Measurements from ENCODE around the gene IL18RAP. TPM values are rescaled to one million over a fixed set of nuclear protein-coding genes. Genes with fewer than 3 reads are reported as not detected.

IL18RAP gene
- total RNA-seq, 1 experiment from 2014 or later: not detected

DNA sequence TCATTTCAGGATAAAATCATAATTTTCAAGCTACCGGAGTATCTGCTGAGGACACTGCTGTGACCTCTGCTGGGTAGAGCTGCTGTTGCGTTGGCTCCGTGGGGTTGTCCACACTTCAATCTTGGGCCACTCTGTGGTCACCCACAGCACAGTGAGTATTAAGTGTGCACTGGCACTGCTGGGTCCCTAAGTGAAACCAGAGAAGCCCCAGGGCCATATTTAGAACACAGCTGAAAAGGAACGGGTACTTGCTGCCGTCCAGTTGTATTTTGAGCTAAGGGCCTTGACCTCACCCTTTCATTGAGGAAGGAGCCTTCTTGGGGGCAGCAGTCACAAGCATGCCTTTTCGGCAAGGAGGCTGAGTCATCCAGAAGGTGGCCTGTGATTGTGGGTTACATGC lies 60.1 kb downstream of the IL18RAP start:
- Mint-ChIP-seq H3K27me3 (ENCODE audit: unreplicated experiment) (no peaks in the 10 kb centered on the region), H3K36me3 (ENCODE audit: insufficient read depth, unreplicated experiment) (peaks cover 2% of the 10 kb centered on the region), H3K4me3 (ENCODE audit: low read depth, unreplicated experiment) (no peak overlapping the region), H3K4me1 (ENCODE audit: low read depth, unreplicated experiment) (peaks cover 15% of the 10 kb centered on the region), H3K27ac (ENCODE audit: unreplicated experiment) (no peak overlapping the region), H3K9me3 (ENCODE audit: low read depth, unreplicated experiment) (no peaks in the 10 kb centered on the region)
- CTCF ChIA-PET: interaction anchor here (1.0 kb wide), 1 partner anchor 9 kb away, joined by 5 read pairs; no protein-coding TSS in a partner anchor
- no peak for DNase-seq
- no TSS peak for BruUV-seq (replicated peaks)
- TF ChIP-seq, protein P1, sequence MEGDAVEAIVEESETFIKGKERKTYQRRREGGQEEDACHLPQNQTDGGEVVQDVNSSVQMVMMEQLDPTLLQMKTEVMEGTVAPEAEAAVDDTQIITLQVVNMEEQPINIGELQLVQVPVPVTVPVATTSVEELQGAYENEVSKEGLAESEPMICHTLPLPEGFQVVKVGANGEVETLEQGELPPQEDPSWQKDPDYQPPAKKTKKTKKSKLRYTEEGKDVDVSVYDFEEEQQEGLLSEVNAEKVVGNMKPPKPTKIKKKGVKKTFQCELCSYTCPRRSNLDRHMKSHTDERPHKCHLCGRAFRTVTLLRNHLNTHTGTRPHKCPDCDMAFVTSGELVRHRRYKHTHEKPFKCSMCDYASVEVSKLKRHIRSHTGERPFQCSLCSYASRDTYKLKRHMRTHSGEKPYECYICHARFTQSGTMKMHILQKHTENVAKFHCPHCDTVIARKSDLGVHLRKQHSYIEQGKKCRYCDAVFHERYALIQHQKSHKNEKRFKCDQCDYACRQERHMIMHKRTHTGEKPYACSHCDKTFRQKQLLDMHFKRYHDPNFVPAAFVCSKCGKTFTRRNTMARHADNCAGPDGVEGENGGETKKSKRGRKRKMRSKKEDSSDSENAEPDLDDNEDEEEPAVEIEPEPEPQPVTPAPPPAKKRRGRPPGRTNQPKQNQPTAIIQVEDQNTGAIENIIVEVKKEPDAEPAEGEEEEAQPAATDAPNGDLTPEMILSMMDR (IDR thresholded peaks at IDR 0.05; ENCODE audit: unreplicated experiment): no peak
- intact Hi-C loops (cut with micrococcal nuclease; ENCODE audit: unreplicated experiment): no loop called here

DNA sequence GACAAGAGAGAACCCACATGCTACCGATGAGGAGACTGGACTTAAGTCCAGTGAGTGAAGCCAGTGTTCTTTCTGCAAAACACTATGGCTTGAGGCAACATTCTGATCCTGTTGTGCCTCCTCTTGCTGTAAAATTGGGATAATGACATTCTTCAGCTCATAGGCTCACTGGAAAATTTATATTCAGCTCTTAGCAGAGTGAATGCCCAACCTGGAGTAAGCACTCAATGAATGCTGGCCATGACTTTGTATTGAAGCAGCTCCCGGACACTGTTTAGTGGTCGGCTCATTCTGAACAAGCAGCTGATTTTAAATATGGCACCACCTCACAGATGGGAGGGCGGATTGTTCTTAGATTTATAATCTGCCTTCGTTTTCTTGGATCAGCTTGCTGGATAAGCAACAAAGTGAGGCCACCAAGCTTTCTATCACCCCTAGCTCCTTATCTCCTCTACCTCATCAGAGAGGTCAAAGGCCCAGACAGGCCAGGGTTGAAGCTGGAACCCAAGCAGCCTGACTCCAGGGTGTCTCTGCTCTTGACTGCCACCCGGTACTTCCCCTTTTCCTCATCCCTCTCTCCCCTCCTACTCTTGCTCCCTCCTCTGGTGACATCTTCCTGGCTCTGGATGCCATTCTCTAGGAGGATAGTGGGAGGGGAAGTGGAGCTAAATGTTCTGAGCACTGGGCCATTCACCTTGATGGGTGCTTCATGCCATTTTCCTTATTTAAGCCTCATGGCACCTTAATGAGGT lies 61.5 kb downstream of the IL18RAP start:
- CTCF ChIA-PET: no interaction called here
- BruUV-seq (replicated peaks): no TSS peak
- no peak overlapping the region for H3K27ac Mint-ChIP-seq (ENCODE audit: unreplicated experiment)

DNA sequence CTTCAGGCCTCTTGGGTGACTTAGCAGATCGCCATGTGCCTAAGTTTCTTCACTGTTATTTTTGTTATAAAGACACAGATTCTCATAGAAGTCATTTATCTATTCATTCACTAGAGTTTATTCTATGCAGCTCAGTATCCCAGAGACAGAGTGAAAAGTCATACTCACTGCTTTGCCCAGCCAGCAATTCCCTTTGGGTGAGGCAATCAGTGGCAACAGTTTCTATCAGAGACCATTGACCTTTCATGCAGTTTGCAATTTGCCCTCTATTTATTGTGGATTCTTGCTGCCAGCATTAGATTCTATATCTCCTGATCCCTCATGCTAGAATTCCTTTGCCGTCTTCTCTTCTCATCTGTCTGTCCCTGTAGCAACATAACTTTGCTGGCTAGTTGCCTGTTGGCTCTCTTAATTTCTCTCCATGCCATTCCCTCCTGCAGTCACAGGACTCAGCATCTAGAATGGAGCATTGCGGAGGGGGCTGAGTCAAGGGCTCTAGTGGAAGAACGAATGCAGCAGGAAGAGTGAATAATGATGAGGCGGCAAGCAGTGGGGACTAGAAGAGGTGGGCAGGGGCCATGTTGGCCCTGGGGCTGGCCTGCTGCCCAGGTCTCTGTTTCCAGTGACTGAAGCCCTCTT lies 62.3 kb downstream of the IL18RAP start:
- H3K27me3 Mint-ChIP-seq (ENCODE audit: unreplicated experiment): no peaks in the 10 kb centered on the region
- no TSS peak for BruUV-seq (replicated peaks)
- DNase-seq: no peak
- peaks cover 17% of the 10 kb centered on the region for H3K4me1 Mint-ChIP-seq (ENCODE audit: low read depth, unreplicated experiment)
- no peak overlapping the region for H3K27ac Mint-ChIP-seq (ENCODE audit: unreplicated experiment)
- intact Hi-C loops (cut with micrococcal nuclease; ENCODE audit: unreplicated experiment): no loop called here
- peaks cover 5% of the 10 kb centered on the region for H3K36me3 Mint-ChIP-seq (ENCODE audit: insufficient read depth, unreplicated experiment)
- no peaks in the 10 kb centered on the region for H3K9me3 Mint-ChIP-seq (ENCODE audit: low read depth, unreplicated experiment)
- CTCF ChIA-PET: no interaction called here
- TF ChIP-seq, protein P1 (IDR thresholded peaks at IDR 0.05; ENCODE audit: unreplicated experiment): no peak
- no peak overlapping the region for H3K4me3 Mint-ChIP-seq (ENCODE audit: low read depth, unreplicated experiment)

More for the DNA sequence above, 61.5 kb downstream of the IL18RAP start:
- no peak overlapping the region for H3K4me3 Mint-ChIP-seq (ENCODE audit: low read depth, unreplicated experiment)
- intact Hi-C loops (cut with micrococcal nuclease; ENCODE audit: unreplicated experiment): no loop called here
- H3K27me3 Mint-ChIP-seq (ENCODE audit: unreplicated experiment): no peaks in the 10 kb centered on the region
- TF ChIP-seq, protein P1 (IDR thresholded peaks at IDR 0.05; ENCODE audit: unreplicated experiment): no peak
- peaks cover 5% of the 10 kb centered on the region for H3K36me3 Mint-ChIP-seq (ENCODE audit: insufficient read depth, unreplicated experiment)
- no peak for DNase-seq
- peaks cover 17% of the 10 kb centered on the region for H3K4me1 Mint-ChIP-seq (ENCODE audit: low read depth, unreplicated experiment)
- no peaks in the 10 kb centered on the region for H3K9me3 Mint-ChIP-seq (ENCODE audit: low read depth, unreplicated experiment)

DNA sequence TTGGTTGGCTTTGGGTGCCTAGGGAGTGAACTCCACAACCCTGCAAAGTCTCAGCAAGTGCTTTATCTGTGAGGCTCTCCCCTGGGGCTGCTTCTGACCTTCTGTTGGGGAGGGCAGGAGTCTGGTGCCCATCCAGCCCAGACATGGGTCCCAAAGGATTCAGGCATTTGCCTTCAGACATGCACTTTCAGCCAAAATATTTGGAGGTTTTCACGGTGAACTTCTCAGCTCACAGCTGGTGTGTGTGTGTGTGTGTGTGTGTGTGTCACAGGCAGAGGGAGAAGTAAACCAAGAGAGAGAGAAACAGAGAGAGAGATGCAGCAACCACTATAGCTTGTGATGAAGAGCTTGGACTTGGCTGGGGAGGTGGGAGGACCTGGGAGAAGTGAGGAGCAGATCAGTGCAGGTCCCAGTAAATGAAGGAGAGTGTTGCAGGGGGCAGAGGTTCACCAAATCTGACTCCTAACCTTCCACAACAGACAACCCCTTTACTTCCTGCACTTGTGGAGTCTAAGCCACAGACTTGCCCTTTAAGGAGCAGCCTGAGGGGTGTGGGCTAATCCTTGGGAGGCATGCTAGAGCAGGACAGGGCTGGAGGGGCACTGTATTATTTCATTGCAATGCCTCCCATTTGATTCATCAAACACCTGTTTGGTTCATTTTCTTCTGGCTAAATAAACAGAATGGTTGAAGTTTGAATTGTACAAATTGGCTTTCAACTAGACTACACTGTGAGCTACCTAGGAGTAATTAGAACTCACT lies 64.2 kb downstream of the IL18RAP start:
- intact Hi-C loops (cut with micrococcal nuclease; ENCODE audit: unreplicated experiment): no loop called here
- Mint-ChIP-seq H3K4me1 (ENCODE audit: low read depth, unreplicated experiment) (peaks cover 17% of the 10 kb centered on the region), H3K9me3 (ENCODE audit: low read depth, unreplicated experiment) (no peaks in the 10 kb centered on the region), H3K27me3 (ENCODE audit: unreplicated experiment) (no peaks in the 10 kb centered on the region), H3K27ac (ENCODE audit: unreplicated experiment) (peak overlapping the region; percentile 73), H3K4me3 (ENCODE audit: low read depth, unreplicated experiment) (no peak overlapping the region), H3K36me3 (ENCODE audit: insufficient read depth, unreplicated experiment) (peaks cover 5% of the 10 kb centered on the region)
- BruUV-seq (replicated peaks): no TSS peak
- TF ChIP-seq, protein P1 (IDR thresholded peaks at IDR 0.05; ENCODE audit: unreplicated experiment): no peak
- DNase-seq: no peak
- CTCF ChIA-PET: interaction anchor here (0.7 to 1.4 kb wide), 2 partner anchors 28 to 346 kb away, joined by 3 to 6 read pairs; no protein-coding TSS in a partner anchor

All from Calu3 (cell line).